ENCODE measurements around the gene CNOT9.

The CNOT9 gene

DNA sequence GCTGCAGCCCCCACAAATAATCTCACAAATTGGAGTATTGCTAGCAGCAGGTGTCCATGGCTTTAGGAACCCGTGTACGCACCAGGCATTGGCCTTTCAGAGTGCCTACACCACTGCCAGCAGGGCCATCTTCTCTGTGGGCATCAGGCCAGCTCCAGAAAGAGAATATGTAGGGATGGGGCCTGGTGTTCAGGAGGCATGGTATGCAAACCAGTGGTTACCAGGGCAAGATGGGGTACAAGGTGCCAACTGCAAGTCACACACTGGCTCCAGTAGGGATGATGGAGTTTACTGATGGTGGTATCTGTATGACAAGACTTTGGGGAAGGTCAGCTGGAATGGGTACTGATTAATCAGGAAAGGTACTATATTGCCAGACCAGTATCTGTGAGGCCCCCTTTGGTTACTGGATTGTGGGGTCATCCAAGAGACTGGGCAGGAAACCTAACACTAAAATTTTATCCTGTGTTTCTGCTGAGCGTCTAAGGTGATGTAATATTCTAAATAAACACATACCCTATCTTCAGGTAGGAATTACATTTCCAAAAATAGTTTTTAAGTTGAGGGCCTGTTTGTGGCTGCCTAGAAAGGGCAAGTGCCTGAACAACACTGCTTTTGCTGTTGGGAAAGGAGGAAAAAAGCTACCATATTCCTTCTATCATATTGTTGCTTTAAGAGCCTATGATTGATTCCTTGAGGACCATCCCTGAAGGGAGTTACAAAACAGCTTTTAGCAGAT lies 9.0 kb downstream of the CNOT9 start:
- DNase-seq (ENCODE audit: low read depth in 2 of 2), result no peak

DNA sequence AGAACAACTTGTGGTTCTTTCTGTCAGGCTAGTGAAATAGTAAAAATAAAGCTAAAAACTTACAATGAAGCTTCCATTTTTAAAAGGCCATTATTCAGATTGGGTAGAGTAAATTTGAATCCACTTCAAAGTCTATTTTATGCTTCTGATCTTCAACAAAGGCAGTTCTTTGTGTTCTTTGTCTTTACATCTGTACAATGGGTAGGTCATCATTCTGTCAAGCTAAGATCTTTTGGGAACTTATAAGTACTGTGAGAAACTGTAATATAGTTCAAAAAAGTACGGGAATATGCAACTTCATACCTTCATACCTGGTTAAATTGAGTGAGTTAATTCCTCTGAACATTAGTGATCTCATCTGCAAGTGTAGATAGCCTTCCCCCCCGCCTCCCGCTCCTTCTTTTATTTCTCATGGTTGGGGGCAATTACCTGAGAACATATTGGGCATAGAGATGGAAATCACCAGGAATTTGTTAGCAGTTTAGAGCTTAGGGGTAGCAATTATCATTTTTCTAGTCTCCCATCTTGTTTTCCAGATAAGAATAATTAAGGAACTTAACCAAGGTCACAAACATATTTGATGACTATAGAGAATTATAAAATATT lies 9.7 kb downstream of the CNOT9 start:
- no peak for DNase-seq (ENCODE audit: low read depth in 2 of 2)

DNA sequence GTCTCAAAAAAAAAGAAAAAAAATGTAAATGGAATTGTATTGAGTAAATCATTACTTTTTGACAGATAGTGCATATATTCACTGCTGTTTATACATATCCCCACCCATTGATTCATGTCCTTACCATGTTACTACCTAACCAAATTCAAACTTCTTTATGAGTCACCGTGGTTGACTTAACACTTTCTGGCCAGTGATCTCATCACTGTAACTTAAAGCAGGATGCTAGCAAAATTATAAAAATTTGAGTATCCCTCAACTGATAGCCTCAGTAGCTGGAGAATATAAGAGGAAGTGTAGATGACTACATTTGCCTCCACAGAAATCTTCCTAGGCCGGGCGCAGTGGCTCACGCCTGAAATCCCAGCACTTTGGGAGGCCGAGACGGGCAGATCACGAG lies 13.4 kb downstream of the CNOT9 start:
- DNase-seq (ENCODE audit: low read depth in 2 of 2), result no peak

DNA sequence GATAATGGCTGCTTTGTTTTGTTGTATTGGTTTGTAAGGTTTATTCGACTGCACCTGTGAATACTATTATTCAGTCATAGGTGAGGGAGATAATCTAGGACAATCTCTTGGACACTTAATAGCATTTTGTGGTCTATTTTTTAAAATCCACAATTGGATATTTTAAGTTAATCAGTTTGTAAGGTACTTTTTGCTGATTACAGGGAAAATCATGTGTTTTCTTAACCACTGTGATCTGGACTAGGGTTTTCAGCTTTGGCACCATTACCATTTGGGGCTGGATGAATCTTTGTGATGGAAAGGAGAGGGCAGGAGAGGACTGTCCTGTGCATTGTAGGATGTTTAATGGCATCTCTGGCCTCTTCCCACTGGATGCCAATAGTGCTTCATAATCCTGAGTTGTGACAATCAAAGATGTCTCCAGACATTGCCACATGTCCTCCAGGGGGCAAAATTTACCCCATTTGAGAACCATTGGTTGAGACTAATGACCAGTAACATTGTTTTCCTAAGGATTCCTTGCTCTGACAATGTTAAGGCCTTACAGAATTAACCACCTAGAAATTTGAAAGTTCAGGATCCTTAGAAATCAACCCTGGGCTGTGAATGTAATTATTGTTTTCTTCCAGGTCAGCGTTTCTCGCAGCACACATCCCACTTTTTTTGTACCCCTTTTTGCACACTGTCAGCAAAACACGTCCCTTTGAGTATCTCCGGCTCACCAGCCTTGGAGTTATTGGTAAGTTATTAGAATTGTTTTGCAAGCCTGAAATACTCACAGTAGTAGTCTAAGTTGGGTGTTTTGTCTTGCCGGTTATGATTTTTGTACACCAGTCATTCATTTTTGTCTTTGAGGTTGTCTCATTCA lies 15.6 kb downstream of the CNOT9 start:
- DNase-seq (ENCODE audit: low read depth in 2 of 2), result no peak

DNA sequence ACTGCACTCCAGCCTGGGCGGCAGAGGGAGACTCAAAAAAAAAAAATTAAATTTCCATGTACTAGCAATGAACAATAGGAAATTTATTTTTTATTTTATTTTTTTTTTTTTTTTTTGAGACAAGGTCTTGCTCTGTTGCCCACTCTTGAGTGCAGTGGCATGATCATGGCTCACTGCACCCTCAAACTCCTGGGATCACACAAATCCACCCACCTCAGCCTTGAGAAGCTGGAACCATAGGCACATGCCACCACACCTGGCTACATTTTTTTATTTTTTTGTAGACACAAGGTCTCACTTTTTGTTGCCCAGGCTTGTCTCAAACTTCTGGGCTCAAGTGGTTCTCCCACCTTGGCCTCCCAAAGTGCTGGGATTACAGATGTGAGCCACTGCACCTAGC lies 16.9 kb downstream of the CNOT9 start:
- no peak for DNase-seq (ENCODE audit: low read depth in 2 of 2)

DNA sequence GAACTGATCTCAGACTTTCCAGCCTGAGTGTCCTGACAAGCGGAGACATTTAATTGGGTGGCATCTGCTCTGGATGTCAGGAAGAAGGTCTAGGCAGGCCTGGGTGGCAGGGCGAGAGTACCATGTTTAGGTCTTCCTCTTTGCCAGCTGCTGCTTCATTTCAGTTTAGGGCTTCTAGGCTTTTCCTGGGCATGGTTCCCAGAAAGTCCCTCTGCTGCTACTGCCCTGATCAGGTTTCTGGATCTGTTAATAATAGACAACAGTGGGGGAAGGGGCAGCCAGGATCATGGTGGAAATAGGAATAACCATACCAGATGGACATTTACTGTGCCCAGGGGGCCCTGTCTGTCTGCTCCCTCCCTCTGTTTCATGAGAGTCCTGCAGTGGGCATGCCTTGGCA lies 36.8 kb downstream of the CNOT9 start:
- DNase-seq (ENCODE audit: low read depth in 2 of 2), result no peak

DNA sequence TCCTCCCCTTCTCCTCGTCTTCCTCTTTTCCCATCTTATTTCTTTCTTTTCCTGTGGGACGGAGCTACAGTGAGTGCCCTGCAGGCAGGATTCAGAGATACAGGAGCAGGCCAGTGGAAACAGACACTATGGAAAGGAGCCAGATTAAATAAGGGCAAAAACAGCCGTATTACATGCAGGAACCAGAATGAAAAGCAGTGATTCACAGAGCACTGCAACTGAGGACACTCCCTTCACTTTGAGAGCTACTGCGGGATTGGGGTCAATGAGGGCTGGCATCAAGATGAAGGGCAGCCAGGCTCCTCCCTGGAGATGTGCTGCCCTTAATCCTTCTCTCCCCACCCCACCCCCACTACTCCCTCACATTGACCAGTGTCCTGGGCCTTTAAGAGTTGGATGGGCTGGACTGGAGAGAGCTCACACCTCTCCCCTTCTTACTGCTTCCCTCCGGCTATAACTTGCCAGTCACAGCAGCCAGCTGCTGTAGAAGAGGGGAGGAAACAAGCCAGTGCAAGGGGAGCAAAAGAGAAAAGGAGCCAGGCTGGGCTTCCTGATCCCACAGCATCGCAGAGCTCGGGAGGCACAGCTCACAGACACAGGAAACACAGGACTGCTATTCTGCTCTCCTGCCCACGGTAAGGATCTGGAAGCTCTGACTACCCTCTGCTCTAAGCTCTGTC lies 38.9 kb downstream of the CNOT9 start, which contains the start of gene PLCD4:
Gene PLCD4, plus strand, starts transcription at position 464 of the 680 bp plus-strand sequence. CDS start 7,841 bp downstream, outside the sequence.
- DNase-seq (ENCODE audit: low read depth in 2 of 2), result no peak

DNA sequence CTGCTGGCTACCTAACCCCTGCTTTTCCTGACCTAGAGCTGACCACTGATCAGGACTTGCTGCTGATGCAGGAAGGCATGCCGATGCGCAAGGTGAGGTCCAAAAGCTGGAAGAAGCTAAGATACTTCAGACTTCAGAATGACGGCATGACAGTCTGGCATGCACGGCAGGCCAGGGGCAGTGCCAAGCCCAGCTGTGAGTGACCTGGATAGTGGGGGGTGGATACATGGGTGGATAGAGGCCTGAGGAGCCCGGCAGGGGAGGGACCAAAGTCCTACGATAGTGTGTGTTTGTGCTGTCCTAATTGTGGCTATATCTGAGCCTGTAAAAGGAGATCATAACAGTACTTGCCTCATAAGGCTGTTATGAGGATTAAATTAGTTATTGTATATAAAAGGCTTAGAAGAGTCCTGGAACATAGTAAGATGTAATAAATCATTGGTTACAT lies 47.3 kb downstream of the CNOT9 start:
- no peak for DNase-seq (ENCODE audit: low read depth in 2 of 2)

DNA sequence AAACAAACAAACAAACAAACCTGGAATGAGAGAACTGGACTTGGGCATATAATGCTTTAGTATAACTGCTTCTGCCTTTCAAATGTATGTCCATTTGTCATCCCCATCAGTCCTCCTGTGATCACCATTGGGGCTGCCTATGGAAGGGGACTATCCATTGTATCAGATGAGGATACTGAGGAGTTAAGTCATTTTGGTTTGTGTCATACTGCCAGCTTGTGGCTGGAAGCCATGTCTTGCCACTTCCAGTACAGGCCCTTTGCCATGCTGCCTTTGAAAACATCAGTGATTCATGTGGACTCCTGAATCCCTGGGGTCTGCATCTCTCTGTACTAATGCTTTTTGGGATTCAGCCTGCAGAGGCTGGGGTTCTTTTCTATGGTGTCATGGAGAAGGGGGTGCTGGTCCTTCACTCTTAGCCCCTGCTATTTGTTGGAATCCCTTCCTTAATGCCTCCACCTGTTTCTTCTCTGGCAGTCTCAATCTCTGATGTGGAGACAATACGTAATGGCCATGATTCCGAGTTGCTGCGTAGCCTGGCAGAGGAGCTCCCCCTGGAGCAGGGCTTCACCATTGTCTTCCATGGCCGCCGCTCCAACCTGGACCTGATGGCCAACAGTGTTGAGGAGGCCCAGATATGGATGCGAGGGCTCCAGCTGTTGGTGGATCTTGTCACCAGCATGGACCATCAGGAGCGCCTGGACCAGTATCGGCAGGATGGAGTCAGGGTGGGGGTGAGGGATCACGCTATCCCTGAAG lies 49.6 kb downstream of the CNOT9 start:
- no peak for DNase-seq (ENCODE audit: low read depth in 2 of 2)

DNA sequence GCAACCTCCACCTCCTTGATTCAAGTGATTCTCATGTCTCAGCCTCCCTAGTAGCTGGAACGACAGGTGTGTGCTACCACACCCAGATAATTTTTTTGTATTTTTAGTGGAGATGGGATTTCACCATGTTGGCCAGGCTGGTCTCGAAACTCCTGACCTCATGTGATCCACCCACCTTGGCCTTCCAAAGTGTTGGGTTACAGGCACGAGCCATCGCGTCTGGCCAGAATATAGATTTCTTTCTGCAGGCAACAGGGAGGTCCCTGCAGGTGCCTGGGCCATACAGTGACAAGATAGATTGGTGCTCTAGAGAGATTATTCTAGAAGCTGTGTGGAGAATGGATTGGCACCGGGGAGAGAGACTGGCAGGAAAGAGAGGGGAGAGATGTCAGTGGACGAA lies 52.4 kb downstream of the CNOT9 start:
- DNase-seq (ENCODE audit: low read depth in 2 of 2), result no peak

DNA sequence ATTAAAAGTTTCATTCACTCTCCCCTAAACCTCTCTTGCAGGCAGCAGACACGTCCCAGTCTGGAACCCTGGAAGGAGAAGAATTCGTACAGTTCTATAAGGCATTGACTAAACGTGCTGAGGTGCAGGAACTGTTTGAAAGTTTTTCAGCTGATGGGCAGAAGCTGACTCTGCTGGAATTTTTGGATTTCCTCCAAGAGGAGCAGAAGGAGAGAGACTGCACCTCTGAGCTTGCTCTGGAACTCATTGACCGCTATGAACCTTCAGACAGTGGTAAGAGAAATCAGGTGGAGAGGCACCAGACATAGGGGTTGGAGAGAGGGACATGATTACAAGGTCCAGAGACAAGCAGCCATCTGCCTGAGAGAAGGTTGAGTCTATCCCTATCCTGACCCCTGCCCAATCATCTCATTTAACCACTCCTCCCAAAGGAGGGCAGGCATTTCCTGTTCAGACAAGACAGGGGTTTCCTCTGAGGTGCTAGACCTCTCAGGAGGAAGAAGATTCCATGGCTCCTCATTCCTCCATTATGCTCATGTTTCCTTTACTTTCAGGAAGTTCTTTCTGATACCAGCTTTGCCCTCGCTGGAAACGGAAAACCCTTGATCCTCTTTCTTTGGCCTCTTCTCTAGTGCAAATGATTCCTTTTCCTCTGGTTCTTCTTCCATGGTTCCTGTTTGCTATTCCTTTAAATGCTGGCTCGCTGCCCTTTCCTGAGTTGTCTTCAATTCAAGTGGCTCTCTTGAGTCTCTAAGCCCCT lies 54.1 kb downstream of the CNOT9 start:
- DNase-seq (ENCODE audit: low read depth in 2 of 2), result no peak

DNA sequence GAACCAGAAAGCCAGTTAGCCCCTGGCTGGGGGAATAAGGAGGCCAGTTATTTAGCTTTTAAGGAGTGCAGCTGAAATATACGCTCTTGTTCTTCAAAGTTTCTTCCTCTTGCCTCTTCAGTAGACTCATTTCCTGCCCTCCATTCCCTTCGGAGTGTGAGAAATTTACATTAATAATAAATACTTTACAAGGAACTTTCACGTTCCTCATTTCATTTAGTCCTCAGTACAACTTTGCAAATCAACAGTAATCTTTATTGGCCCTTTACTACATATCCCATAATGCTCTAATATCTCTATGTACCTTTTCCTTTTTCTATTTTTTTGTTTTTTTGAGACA lies 54.7 kb downstream of the CNOT9 start:
- no peak for DNase-seq (ENCODE audit: low read depth in 2 of 2)

DNA sequence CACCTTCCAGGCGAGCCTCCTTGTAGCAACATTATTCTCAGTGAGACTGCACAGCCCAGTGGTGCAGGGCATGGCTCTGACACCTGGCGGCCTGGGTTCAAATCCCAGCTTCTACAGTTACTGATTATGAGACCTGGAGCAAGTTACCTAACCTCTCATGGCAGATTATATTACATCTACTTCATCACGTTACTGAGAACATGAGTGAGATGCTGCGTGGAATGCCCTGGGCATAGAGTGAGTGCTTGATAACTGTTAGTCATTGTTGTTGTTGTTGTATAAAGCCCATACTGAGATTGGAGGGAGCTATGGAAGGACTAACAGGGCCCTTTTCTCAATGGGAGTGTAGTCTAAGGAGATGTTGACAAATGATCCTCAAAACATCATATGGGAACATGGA lies 57.7 kb downstream of the CNOT9 start:
- DNase-seq (ENCODE audit: low read depth in 2 of 2), result no peak

DNA sequence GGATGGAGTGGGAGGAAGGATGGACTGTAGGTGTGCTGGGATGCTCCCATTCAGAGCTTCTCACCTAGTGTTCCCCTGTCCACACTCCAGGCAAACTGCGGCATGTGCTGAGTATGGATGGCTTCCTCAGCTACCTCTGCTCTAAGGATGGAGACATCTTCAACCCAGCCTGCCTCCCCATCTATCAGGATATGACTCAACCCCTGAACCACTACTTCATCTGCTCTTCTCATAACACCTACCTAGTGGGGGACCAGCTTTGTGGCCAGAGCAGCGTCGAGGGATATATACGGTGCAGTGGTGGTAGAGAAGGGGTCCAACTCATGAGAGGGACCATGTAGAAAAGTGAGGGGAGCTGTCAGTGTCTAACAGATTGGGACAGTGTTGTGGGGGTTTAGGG lies 59.3 kb downstream of the CNOT9 start:
- DNase-seq (ENCODE audit: low read depth in 2 of 2), result no peak

DNA sequence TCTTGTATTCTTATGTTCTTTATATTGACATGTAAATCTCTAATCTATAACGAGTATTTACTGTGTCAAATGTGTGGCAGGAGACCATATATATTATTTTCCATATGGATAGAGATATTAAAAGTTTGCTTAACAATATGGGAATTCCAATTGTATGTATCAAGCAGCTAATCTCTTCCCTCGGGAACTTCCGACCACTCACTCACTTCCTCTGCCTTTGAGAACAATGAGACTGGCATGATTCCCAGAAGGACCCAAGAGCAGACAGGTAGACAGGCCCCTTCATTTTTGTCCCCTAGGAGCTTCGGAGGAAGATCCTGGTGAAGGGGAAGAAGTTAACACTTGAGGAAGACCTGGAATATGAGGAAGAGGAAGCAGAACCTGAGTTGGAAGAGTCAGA lies 63.2 kb downstream of the CNOT9 start:
- no peak for DNase-seq (ENCODE audit: low read depth in 2 of 2)

DNA sequence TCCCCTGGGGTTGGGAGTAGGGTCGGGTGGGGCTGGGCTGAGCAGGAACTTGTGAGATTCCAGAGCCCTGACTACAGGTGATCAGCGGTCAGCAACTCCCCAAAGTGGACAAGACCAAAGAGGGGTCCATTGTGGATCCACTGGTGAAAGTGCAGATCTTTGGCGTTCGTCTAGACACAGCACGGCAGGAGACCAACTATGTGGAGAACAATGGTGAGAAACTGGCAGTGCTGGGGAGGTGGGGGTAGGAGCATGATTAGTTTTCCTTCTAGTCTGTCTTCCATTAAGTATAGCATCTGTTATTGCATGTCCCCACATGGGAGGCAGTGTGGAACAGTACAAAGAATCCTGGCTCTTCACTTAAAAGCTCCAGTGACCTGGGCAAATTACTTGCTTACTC lies 67.1 kb downstream of the CNOT9 start:
- no peak for DNase-seq (ENCODE audit: low read depth in 2 of 2)

DNA sequence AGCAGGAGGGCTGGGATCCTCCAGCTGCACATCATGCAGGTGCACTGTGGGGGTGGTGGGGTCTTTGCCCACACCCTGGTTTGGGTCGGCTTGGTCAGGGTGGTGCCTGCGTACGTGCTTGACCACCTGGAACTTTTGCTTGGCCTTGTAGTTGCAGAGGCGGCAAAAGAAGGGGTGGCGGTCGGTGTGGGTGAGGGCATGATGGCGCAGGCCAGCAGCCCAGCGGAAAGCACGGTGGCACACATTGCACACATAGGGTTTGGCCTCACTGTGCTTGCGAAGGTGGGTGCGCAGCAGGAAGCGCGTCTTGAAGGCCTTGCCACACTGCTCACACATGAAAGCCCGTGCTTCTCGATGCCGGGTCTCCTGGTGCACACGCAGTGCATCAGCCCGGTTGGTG lies 69.7 kb downstream of the CNOT9 start:
- no peak for DNase-seq (ENCODE audit: low read depth in 2 of 2)

DNA sequence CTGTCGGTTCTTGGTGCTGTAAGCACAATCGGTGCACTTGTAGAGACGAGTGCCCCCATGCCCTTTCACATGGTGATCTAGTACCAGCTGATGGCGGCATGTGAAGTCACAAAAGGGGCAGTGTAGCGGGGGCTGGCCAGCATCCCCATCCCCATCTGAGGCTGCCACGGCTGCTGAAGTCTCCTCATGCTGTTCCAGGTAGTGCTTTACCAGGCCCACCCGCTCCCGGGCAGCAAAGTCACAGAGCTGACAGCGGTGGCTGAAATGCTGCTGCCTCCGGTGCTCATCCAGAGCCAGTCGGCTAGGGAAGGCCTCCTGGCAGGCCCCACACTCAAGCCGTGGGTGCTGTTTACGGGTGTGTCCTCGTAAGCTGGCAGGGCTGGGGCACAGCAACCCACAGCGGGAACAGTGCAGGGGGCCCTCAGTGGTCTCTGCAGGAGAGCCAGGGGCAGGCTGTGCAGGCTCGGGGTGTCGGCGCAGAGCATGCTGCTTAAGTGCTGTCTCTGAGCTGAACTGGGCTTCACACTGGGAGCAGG lies 73.5 kb downstream of the CNOT9 start:
- DNase-seq (ENCODE audit: low read depth in 2 of 2), result no peak

DNA sequence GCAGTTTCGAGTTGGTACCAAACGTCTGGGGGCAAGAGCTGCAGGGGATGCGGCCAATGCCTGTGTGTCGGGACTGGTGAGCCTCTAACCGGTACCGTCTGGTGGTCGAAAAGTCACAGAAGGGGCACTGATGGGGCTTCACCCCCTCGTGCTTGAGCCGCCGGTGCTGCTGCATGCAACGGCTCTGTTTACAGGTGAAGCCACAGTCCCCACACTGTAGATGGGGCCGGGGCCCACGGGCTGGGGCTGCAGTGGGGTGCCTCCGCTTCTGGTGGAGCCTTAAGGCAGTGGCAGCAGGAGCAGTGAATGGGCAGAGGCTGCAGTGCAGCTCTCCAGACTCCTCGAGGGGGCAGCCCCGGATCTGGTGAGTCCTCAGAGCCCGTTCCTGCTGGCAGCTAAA lies 74.1 kb downstream of the CNOT9 start:
- no peak for DNase-seq (ENCODE audit: low read depth in 2 of 2)

DNA sequence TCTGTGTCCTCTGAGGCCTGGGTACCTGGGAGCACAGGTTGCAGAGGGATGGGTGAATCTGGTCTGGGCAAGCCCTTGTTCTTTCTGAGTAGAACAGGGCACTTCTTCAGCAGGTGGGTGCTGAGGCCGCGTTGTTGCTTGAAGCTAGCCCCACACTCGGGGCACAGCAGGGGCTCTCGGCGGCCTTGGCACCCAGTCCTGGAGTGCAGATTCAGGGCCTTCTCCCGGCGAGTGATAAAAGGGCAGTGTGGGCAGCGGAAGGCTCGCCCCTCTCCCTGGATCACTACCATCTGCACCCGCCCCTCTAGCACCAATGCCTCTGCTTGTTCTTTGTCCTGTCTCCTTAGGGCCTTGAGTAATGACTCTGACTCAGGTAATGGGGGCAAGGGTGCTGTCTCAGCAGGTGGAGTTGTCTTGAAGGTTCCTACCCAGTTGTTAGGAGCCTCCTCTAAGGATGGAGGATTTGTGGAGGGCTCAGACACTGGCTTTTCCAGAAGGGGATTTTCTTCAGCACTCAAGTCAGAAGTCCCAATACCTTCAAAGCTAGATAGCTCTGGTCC lies 75.2 kb downstream of the CNOT9 start:
- no peak for DNase-seq (ENCODE audit: low read depth in 2 of 2)
